IPS-15b (cell line): ENCODE results near the gene NPR3.

Experiments used
- H3K27me3 ChIP-seq: one replicate; pipeline ENCODE4 v1.6.1; 2013; ENCODE audit warnings: low read length; ENCODE audit not compliant: control insufficient read depth, insufficient read depth
- H3K36me3 ChIP-seq: one replicate; pipeline ENCODE4 v1.6.1; 2013; ENCODE audit warnings: low read length; ENCODE audit not compliant: control insufficient read depth, insufficient read depth
- H3K4me1 ChIP-seq: one replicate; pipeline ENCODE4 v1.6.1; 2013; ENCODE audit warnings: mild to moderate bottlenecking, low read length; ENCODE audit not compliant: control insufficient read depth, insufficient read depth
- H3K4me3 ChIP-seq: one replicate; pipeline ENCODE4 v1.5.1; 2013; ENCODE audit warnings: low read depth, low read length
- H3K9ac ChIP-seq: one replicate; pipeline ENCODE4 v1.6.1; 2013; ENCODE audit warnings: low read depth, mild to moderate bottlenecking, low read length
- H3K9me3 ChIP-seq: one replicate; pipeline ENCODE4 v1.6.1; 2013; ENCODE audit warnings: mild to moderate bottlenecking, low read length; ENCODE audit not compliant: control insufficient read depth, insufficient read depth

Gene NPR3

GRCh38 chr5:32690153-32690552 lies 21.0 kb upstream of the NPR3 start:
- H3K4me1 ChIP-seq = no peaks in the 10 kb centered on the region
- no peaks in the 10 kb centered on the region for H3K36me3 ChIP-seq
- no peak overlapping the region for H3K4me3 ChIP-seq

GRCh38 chr5:32690666-32691065 lies 20.5 kb upstream of the NPR3 start:
- Histone ChIP-seq H3K9me3 (peaks cover 2% of the 10 kb centered on the region), H3K4me3 (no peak overlapping the region), H3K27me3 (no peaks in the 10 kb centered on the region), H3K36me3 (no peaks in the 10 kb centered on the region), H3K4me1 (no peaks in the 10 kb centered on the region), H3K9ac (no peak overlapping the region)

More at GRCh38 chr5:32690153-32690552, 21.0 kb upstream of the NPR3 start:
- Histone ChIP-seq H3K9me3 (peaks cover 2% of the 10 kb centered on the region), H3K9ac (no peak overlapping the region), H3K27me3 (no peaks in the 10 kb centered on the region)

- Histone ChIP-seq H3K9me3 (no peaks in the 10 kb centered on the region), H3K4me3 (no peak overlapping the region), H3K27me3 (no peaks in the 10 kb centered on the region), H3K36me3 (no peaks in the 10 kb centered on the region), H3K4me1 (no peaks in the 10 kb centered on the region), H3K9ac (no peak overlapping the region)
These were observed 18.9 kb upstream of the NPR3 start for GRCh38 chr5:32692036-32692746.

GRCh38 chr5:32703957-32704356 lies 7.2 kb upstream of the NPR3 start:
- Histone ChIP-seq H3K36me3 (no peaks in the 10 kb centered on the region), H3K27me3 (peaks cover 15% of the 10 kb centered on the region), H3K9me3 (no peaks in the 10 kb centered on the region), H3K4me1 (no peaks in the 10 kb centered on the region), H3K4me3 (no peak overlapping the region), H3K9ac (no peak overlapping the region)

DNA sequence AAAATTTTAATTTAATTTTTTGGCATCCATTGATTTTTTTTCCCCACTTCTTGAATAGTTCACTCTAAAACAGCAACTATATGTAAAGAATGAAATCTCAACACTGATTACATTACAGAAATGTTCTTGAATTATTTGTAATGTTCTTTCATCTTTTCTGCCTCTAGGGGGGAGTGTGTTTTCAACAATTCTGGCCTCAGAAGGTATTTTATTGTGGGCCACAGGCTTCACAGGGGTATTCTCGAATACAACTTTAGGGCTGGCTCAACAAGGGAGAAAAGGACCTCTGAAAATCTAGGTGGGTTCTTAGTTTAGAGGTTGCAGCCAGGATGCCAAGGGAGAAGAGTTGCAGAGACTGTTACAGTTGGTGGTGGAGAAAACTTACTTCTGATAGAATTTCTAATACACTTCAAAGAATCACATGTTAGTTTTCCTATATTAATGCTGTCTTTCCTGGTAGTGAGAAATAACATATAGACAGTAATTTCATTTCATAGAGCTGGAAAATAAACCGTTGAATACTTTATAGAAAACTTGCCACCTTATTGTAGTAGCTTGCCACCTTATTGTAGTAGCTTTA lies 3.6 kb upstream of the NPR3 start:
- Histone ChIP-seq H3K9ac (no peak overlapping the region), H3K27me3 (peaks cover 49% of the 10 kb centered on the region), H3K9me3 (no peaks in the 10 kb centered on the region), H3K4me3 (no peak overlapping the region), H3K4me1 (no peaks in the 10 kb centered on the region), H3K36me3 (no peaks in the 10 kb centered on the region)

DNA sequence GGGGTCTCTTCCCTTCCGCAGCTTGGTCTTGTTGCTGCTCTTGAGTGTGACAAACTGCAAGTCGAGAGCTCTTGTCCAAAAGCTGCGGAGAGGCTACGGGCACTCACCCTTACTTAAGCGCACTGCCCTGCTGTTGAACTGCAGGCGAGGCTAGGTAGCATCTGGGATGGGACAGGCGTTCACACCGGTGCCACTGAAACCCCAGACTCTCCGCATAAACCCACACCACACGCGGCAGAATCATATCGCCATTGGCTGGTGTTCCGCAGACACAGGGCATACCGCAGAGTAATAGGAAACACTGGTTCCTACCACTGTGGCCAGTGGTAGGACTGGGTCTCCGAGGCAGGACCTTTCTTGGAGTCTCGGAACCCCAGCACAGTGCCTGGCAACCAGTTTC lies 2.2 kb upstream of the NPR3 start:
- no peaks in the 10 kb centered on the region for H3K9me3 ChIP-seq
- no peaks in the 10 kb centered on the region for H3K4me1 ChIP-seq
- peak overlapping the region; percentile 73 for H3K4me3 ChIP-seq

DNA sequence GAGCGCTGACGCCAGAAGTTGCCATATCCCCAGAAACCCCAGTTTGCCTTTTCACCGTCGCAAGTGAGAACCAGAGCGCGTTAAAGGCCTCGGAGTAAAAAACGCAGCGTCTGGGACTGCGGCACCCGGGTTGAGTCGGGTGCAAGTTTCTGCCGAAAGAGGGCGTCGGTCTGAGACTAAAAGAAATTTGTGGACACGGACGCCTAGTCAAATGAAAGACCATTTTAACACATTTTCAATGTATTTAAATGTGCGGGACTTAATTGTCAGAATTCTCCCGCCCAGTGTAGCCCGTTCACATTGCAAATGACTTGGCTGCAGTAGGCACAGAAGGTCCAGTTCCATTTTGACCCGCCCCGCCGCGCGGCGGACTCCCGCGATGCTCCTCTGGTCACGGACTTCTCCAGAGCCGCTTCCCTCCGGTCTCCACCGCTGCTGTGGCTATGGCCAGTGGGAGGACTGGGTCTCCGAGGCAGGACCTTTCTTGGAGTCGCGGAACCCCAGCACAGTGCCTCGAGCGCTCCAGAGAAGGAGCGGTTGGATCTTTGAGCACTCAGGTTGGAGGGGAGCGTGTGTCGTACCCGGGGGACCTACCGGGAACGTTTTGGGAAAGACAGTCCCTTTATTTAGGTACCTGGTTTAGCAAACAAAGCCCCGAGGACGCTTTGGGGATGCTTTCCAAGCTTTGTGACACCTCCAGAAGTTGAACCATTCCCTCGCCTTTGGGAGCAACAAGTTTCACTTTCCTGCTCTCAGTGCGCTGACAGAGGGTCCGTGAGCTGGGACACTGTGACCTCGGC lies 1.2 kb upstream of the NPR3 start:
- H3K9ac ChIP-seq = peak overlapping the region; percentile 47
- H3K4me1 ChIP-seq = peaks cover 2% of the 10 kb centered on the region
- peak overlapping the region; percentile 73 for H3K4me3 ChIP-seq
- H3K36me3 ChIP-seq = no peaks in the 10 kb centered on the region
- peaks cover 74% of the 10 kb centered on the region for H3K27me3 ChIP-seq
- H3K9me3 ChIP-seq = no peaks in the 10 kb centered on the region

More for the DNA sequence above, 2.2 kb upstream of the NPR3 start:
- Histone ChIP-seq H3K9ac (no peak overlapping the region), H3K27me3 (peaks cover 64% of the 10 kb centered on the region), H3K36me3 (no peaks in the 10 kb centered on the region)

GRCh38 chr5:32711362-32711680 lies 200 bp downstream of the NPR3 start:
- peaks cover 2% of the 10 kb centered on the region for H3K4me1 ChIP-seq
- H3K9me3 ChIP-seq = no peaks in the 10 kb centered on the region
- no peak overlapping the region for H3K9ac ChIP-seq
- no peaks in the 10 kb centered on the region for H3K36me3 ChIP-seq
- H3K4me3 ChIP-seq = peak overlapping the region; percentile 58
- peaks cover 88% of the 10 kb centered on the region for H3K27me3 ChIP-seq

DNA sequence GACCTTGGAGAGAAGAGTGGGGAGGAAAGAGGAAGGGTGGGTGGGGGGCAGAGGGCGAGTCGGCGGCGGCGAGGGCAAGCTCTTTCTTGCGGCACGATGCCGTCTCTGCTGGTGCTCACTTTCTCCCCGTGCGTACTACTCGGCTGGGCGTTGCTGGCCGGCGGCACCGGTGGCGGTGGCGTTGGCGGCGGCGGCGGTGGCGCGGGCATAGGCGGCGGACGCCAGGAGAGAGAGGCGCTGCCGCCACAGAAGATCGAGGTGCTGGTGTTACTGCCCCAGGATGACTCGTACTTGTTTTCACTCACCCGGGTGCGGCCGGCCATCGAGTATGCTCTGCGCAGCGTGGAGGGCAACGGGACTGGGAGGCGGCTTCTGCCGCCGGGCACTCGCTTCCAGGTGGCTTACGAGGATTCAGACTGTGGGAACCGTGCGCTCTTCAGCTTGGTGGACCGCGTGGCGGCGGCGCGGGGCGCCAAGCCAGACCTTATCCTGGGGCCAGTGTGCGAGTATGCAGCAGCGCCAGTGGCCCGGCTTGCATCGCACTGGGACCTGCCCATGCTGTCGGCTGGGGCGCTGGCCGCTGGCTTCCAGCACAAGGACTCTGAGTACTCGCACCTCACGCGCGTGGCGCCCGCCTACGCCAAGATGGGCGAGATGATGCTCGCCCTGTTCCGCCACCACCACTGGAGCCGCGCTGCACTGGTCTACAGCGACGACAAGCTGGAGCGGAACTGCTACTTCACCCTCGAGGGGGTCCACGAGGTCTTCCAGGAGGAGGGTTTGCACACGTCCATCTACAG lies 760 bp downstream of the NPR3 start:
- H3K4me3 ChIP-seq = peak overlapping the region; percentile 58
- no peak overlapping the region for H3K9ac ChIP-seq
- peaks cover 90% of the 10 kb centered on the region for H3K27me3 ChIP-seq
- peaks cover 2% of the 10 kb centered on the region for H3K4me1 ChIP-seq
- H3K9me3 ChIP-seq = no peaks in the 10 kb centered on the region
- H3K36me3 ChIP-seq = no peaks in the 10 kb centered on the region

- Histone ChIP-seq H3K27me3 (peaks cover 87% of the 10 kb centered on the region), H3K9ac (no peak overlapping the region), H3K9me3 (no peaks in the 10 kb centered on the region), H3K36me3 (no peaks in the 10 kb centered on the region), H3K4me1 (peaks cover 2% of the 10 kb centered on the region), H3K4me3 (peak overlapping the region; percentile 58)
These were observed 1.6 kb downstream of the NPR3 start for GRCh38 chr5:32712481-32713360.

GRCh38 chr5:32713361-32713769 lies 2.2 kb downstream of the NPR3 start:
- Histone ChIP-seq H3K4me3 (peak overlapping the region; percentile 58), H3K27me3 (peaks cover 81% of the 10 kb centered on the region), H3K9me3 (no peaks in the 10 kb centered on the region), H3K4me1 (peaks cover 2% of the 10 kb centered on the region), H3K9ac (no peak overlapping the region), H3K36me3 (no peaks in the 10 kb centered on the region)
